Osteoblast (primary cell): Measurements from ENCODE around the gene HSD3B1. TPM values are rescaled to one million over a fixed set of nuclear protein-coding genes. Genes with fewer than 3 reads are reported as not detected.

ENCODE experiments used
- DNase-seq: peaks from one replicate; pipeline ENCODE4 v3.0.0; 2011; ENCODE audit warnings: low spot score, mixed read lengths; ENCODE audit not compliant: insufficient read length; ENCODE audit errors: missing footprints
- H2AFZ ChIP-seq: 2 replicates; pipeline ENCODE4 v1.6.0; 2011; ENCODE audit warnings: mild to moderate bottlenecking, low read length
- H3K27ac ChIP-seq: 2 replicates; pipeline ENCODE4 v1.5.1; 2011; ENCODE audit warnings: mild to moderate bottlenecking, low read depth, low read length, moderate library complexity
- H3K27me3 ChIP-seq: 2 replicates; pipeline ENCODE4 v1.6.0; 2012; ENCODE audit warnings: mild to moderate bottlenecking, control low read depth, inconsistent platforms, low read length, moderate library complexity; ENCODE audit not compliant: insufficient read depth
- H3K36me3 ChIP-seq: 2 replicates; pipeline ENCODE4 v1.5.1; 2011; ENCODE audit warnings: mild to moderate bottlenecking, low read length, control low read depth, moderate library complexity; ENCODE audit not compliant: insufficient read depth
- H3K4me1 ChIP-seq: 2 replicates; pipeline ENCODE4 v1.5.1; 2011; ENCODE audit warnings: mild to moderate bottlenecking, low read length, control low read depth, moderate library complexity; ENCODE audit not compliant: insufficient read depth
- H3K4me2 ChIP-seq: 2 replicates; pipeline ENCODE4 v1.6.0; 2011; ENCODE audit warnings: mild to moderate bottlenecking, low read length; ENCODE audit not compliant: insufficient read depth
- H3K4me3 ChIP-seq: fragments of 200-600 bp; sonication (generic); 3 replicates; pipeline ENCODE4 v1.5.1; 2012; ENCODE audit warnings: mild to moderate bottlenecking, low read length, inconsistent platforms; ENCODE audit not compliant: insufficient read depth
- H3K79me2 ChIP-seq: 2 replicates; pipeline ENCODE4 v1.6.0; 2012; ENCODE audit warnings: mild to moderate bottlenecking, low read length, control low read depth, inconsistent platforms; ENCODE audit not compliant: insufficient read depth
- H3K9me3 ChIP-seq: 2 replicates; pipeline ENCODE4 v1.5.1; 2011; ENCODE audit warnings: low read depth, low read length, control low read depth
- H4K20me1 ChIP-seq: 2 replicates; pipeline ENCODE4 v1.6.0; 2012; ENCODE audit warnings: mild to moderate bottlenecking, low read length, control low read depth; ENCODE audit not compliant: insufficient read depth
- total RNA-seq: library from RNA; depleted of rRNA; stranded (reverse); fragments of >200 nt; gene quantifications from 2 replicates; pipeline ENCODE4 v1.2.3, GENCODE V29; 2012
- TF ChIP-seq, protein P1 (sequence below): IDR thresholded peaks from 2 replicates; pipeline ENCODE4 v1.5.1; 2011; ENCODE audit warnings: mild to moderate bottlenecking, low read depth, low read length, moderate library complexity; ENCODE audit errors: extremely low read depth

HSD3B1 gene
- total RNA-seq, 1 donor = not detected

DNA sequence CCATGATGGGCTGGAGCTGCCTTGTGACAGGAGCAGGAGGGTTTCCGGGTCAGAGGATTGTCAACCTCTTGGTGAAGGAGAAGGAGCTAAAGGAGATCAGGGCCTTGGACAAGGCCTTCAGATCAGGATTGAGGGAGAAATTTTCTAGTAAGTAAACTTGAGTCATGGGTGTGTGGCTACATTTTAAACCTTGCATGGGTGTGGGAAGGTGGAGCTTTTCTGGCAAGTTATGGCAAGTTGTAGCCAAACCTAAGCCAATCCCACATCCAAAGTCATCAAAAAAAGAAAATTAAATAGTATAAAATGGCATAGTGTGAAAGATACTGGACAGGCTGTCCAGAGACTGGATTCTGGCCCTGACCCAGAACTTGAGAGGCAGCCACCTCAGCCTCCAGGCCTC lies 39.8 kb upstream of the HSD3B1 start:
- no peaks in the 10 kb centered on the region for H3K36me3 ChIP-seq
- H2AFZ ChIP-seq = no peak overlapping the region
- H3K27ac ChIP-seq = no peak overlapping the region
- TF ChIP-seq, protein P1, sequence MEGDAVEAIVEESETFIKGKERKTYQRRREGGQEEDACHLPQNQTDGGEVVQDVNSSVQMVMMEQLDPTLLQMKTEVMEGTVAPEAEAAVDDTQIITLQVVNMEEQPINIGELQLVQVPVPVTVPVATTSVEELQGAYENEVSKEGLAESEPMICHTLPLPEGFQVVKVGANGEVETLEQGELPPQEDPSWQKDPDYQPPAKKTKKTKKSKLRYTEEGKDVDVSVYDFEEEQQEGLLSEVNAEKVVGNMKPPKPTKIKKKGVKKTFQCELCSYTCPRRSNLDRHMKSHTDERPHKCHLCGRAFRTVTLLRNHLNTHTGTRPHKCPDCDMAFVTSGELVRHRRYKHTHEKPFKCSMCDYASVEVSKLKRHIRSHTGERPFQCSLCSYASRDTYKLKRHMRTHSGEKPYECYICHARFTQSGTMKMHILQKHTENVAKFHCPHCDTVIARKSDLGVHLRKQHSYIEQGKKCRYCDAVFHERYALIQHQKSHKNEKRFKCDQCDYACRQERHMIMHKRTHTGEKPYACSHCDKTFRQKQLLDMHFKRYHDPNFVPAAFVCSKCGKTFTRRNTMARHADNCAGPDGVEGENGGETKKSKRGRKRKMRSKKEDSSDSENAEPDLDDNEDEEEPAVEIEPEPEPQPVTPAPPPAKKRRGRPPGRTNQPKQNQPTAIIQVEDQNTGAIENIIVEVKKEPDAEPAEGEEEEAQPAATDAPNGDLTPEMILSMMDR = no peak
- no peaks in the 10 kb centered on the region for H3K79me2 ChIP-seq
- no peak for DNase-seq
- peaks cover 7% of the 10 kb centered on the region for H3K27me3 ChIP-seq
- no peaks in the 10 kb centered on the region for H3K4me1 ChIP-seq
- H3K9me3 ChIP-seq = no peaks in the 10 kb centered on the region
- no peaks in the 10 kb centered on the region for H4K20me1 ChIP-seq
- H3K4me2 ChIP-seq = no peak overlapping the region
- H3K4me3 ChIP-seq = no peak overlapping the region

DNA sequence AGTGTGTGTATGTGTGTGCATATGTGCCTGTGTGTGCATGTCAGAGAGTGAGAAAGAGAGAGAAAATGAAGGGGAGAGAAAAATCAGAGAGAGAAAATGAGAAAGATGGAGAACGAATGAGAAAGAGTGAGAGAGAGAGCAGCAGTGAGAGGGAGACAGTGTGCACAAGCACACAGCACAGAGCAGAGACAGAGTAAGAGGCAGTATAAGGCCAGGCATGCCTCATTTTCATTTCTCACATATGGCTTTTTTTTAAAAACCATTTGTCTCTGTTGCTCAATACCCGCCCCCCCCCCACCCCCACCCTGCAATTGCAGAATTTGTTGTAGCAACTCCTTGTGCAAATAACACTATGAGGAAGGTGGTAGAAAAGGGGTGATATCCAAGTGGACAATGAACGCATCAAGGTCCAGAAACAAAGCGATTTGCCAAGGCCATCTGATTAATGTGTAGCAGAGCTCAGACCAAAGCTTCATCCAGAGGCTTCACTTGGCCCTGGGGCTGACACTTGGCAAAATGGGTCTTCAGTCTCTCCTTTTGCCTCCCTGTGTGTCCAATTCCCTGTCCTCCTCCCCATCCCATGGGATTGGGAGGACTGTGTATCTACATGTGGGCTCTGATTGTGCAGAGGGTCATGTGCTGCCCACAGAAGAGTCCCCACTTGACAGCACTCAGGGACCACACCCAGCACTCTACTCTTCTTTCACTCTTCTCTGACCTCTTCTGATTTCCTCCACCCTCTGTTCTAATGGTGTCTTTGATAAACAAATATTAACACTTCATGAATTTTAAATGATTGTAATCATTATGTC lies 38.9 kb upstream of the HSD3B1 start:
- Histone ChIP-seq H3K36me3 (no peaks in the 10 kb centered on the region), H3K27me3 (peaks cover 9% of the 10 kb centered on the region), H2AFZ (no peak overlapping the region), H3K4me3 (no peak overlapping the region), H3K4me1 (no peaks in the 10 kb centered on the region), H4K20me1 (no peaks in the 10 kb centered on the region), H3K4me2 (no peak overlapping the region), H3K79me2 (no peaks in the 10 kb centered on the region), H3K27ac (no peak overlapping the region), H3K9me3 (no peaks in the 10 kb centered on the region)
- TF ChIP-seq, protein P1 = no peak
- DNase-seq = no peak

DNA sequence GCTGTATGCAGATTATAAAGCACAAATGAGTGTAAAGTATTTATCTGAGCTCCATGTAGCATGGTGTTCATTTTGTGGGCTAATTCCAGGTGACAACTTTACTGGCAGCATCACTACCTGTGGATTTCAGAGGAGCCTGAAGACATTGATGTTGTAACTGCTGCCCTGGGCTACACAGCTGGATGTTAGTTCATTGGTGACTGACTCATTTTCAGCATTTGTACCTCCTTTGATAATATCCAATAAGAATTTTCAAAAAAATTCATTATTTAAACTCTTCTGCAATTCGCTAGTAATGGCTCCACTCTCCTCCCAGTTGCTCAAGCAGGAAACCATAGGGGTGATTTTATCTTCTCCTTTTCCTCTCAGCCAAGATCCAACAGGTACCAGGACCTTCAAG lies 37.3 kb upstream of the HSD3B1 start:
- no peak for DNase-seq
- H3K4me1 ChIP-seq = no peaks in the 10 kb centered on the region
- H2AFZ ChIP-seq = no peak overlapping the region
- H3K27me3 ChIP-seq = peaks cover 15% of the 10 kb centered on the region
- no peaks in the 10 kb centered on the region for H4K20me1 ChIP-seq
- H3K4me3 ChIP-seq = no peak overlapping the region
- no peaks in the 10 kb centered on the region for H3K79me2 ChIP-seq
- no peaks in the 10 kb centered on the region for H3K36me3 ChIP-seq
- no peaks in the 10 kb centered on the region for H3K9me3 ChIP-seq
- H3K27ac ChIP-seq = no peak overlapping the region
- no peak overlapping the region for H3K4me2 ChIP-seq
- TF ChIP-seq, protein P1 = no peak

DNA sequence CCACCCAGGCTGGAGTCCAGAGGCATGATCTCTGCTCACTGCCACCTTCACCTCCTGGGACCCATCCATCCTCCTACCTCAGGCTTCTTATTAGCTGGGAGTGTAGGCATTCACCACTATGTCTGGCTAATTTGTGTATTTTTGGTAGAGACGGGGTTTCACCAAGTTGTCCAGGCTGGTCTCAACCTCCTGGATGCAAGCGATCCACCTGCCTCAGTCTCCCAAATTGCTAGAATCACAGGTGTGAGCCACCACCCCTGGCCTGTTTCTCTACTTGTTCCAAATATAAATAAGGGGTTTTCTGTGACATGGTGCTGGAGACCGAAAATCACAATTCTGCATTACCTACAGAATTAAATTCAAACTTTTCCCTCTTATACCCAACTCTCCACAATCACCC lies 36.6 kb upstream of the HSD3B1 start:
- H3K4me3 ChIP-seq = no peak overlapping the region
- no peak for DNase-seq
- H3K36me3 ChIP-seq = no peaks in the 10 kb centered on the region
- H3K27me3 ChIP-seq = peaks cover 19% of the 10 kb centered on the region
- no peak overlapping the region for H3K4me2 ChIP-seq
- H4K20me1 ChIP-seq = no peaks in the 10 kb centered on the region
- no peak overlapping the region for H3K27ac ChIP-seq
- TF ChIP-seq, protein P1 = no peak
- H3K9me3 ChIP-seq = no peaks in the 10 kb centered on the region
- H2AFZ ChIP-seq = no peak overlapping the region
- no peaks in the 10 kb centered on the region for H3K79me2 ChIP-seq
- H3K4me1 ChIP-seq = no peaks in the 10 kb centered on the region
